ENCODE measurements around the gene RGS19. TPM values are rescaled to one million over a fixed set of nuclear protein-coding genes. Genes with fewer than 3 reads are reported as not detected.
A peak's percentile ranks its signal among the peaks of the same experiment; 100 is the strongest.

Gene RGS19
- total RNA-seq, 4 donors from 2014 or later: 4.6 to 38.8 (median 6.7) TPM

DNA sequence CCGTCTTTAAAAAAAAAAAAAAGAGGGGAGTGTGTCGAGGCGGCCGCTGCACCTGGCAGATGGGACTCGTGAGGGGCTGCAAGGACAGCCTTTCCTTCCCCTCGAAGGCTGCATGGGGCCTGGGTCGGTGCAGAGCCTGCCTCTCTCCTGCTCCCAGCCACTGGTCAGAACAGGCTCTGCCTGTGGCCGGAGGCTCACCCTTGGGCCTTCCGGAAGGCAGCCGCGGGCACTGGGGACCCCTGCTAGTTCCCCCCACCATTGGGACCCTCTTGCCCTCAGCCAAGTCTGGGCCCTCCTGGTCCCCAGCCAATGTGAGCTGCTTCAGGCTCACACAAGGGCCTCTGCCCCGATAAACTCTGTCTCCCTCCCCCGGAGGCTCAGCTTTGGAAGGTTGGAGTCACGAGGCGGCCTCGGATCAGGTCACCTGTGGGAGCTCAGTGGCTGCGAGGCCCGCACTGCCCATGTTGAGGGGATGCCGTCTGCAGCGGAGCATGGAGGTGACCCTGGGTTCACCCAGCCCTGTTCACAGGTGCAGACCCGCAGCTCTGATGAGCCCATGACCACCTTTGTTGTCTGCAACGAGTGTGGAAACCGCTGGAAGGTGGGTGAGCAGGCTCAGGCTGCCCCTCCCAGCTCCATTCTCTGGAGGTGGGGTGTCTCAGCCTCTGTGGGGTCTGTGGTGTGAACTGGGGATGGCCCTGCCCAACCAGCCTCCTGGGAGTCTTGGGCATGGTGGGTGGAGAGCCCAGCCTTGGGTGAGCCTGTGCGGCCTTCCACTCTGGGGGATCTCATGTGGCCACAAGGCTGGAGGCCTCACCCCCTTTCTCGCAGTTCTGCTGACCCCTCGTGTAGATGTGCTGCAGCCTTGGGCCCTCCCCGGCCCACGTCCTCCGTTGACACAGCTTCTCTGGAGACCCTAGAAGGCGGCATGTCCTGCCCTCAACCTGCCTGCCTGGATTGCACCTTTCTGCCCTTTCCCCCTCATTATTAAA lies 7.7 kb downstream of the RGS19 start:
- intact Hi-C loops (cut with DNase I; ENCODE audit: low total_unique reads): no loop called here
- Histone ChIP-seq H3K4me3 (no peak overlapping the region), H3K27me3 (no peaks in the 10 kb centered on the region), H3K27ac (no peak overlapping the region), H3K9me3 (no peaks in the 10 kb centered on the region), H3K36me3 (no peaks in the 10 kb centered on the region), H3K4me1 (no peaks in the 10 kb centered on the region)
- no peak for DNase-seq
- no peak for TF ChIP-seq POLR2A (IDR thresholded peaks at IDR 0.05)
- TF ChIP-seq, protein P1, sequence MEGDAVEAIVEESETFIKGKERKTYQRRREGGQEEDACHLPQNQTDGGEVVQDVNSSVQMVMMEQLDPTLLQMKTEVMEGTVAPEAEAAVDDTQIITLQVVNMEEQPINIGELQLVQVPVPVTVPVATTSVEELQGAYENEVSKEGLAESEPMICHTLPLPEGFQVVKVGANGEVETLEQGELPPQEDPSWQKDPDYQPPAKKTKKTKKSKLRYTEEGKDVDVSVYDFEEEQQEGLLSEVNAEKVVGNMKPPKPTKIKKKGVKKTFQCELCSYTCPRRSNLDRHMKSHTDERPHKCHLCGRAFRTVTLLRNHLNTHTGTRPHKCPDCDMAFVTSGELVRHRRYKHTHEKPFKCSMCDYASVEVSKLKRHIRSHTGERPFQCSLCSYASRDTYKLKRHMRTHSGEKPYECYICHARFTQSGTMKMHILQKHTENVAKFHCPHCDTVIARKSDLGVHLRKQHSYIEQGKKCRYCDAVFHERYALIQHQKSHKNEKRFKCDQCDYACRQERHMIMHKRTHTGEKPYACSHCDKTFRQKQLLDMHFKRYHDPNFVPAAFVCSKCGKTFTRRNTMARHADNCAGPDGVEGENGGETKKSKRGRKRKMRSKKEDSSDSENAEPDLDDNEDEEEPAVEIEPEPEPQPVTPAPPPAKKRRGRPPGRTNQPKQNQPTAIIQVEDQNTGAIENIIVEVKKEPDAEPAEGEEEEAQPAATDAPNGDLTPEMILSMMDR (IDR thresholded peaks at IDR 0.05): no peak

DNA sequence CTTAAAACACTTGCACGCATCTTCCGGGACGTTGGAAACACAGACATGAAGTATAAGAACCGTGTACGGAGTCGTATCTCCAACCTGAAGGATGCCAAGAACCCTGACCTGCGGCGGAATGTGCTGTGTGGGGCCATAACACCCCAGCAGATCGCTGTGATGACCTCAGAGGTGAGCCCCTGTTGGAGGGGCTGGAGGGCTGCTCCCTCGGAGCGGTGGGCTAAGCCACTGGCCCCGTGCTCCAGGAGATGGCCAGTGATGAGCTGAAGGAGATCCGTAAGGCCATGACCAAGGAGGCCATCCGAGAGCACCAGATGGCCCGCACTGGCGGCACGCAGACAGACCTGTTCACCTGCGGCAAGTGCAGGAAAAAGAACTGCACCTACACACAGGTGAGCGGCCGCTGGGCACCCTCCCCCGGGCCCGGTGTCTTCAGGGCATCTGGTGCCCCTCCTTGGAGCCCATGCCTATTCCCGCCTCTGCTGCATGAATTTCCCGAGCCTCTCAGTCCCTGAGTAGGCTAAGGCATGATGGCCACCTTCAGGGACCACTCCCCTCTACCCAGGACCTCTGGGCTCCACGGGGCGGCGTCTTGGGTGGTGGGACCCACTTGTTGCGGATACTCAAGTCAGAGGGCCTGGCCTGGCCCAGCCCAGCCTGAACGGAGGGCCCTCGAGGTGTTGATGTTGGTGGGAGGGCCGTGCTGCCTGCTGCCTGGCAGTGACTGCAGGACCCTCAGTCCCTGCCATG lies 8.9 kb downstream of the RGS19 start:
- Histone ChIP-seq H3K27me3 (no peaks in the 10 kb centered on the region), H3K4me1 (no peaks in the 10 kb centered on the region), H3K4me3 (no peak overlapping the region), H3K9me3 (no peaks in the 10 kb centered on the region), H3K36me3 (no peaks in the 10 kb centered on the region), H3K27ac (no peak overlapping the region)
- no peak for DNase-seq
- intact Hi-C loops (cut with DNase I; ENCODE audit: low total_unique reads): no loop called here
- no peak for TF ChIP-seq POLR2A (IDR thresholded peaks at IDR 0.05)
- TF ChIP-seq, protein P1 (IDR thresholded peaks at IDR 0.05): no peak

DNA sequence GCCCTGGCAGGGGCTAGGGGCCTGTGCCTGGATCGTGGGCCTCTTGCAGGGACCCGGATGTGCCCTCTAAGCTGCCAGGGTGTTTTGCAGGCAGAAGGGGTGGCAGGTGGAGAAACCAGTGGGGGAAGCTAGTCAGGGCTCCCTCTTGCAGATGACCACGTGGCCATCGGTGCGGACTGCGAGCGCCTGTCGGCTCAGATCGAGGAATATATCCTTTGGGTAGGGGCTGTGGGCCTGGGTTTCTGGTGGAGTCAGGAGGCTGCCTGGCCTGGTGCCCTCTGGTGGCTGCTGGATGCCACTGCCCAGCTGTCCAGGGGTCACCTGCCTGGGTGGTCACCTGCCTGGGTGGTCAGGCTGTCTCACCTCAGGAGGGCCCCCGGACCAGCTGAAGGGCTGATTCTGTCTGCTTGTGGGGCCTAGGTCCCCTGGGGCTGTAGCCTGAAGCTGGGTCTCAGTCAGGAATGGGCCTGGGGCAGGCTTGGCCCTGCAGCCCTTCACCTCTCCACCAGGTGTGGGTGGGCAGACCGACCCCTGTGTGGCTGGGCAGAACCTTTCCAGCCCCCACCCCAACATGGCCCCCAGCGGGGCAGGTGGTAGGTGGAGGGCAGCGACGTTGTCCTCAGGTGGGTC lies 9.6 kb downstream of the RGS19 start:
- peaks cover 0 to 3% of the 10 kb centered on the region in 2 donors for H3K4me1 ChIP-seq
- no peak for TF ChIP-seq POLR2A (IDR thresholded peaks at IDR 0.05)
- TF ChIP-seq, protein P1 (IDR thresholded peaks at IDR 0.05): peak in 3 of 4 experiments; percentile 22 to 42 (median 41)
- H3K27me3 ChIP-seq: no peaks in the 10 kb centered on the region
- no peaks in the 10 kb centered on the region for H3K36me3 ChIP-seq
- no peaks in the 10 kb centered on the region for H3K9me3 ChIP-seq
- no peak overlapping the region for H3K4me3 ChIP-seq
- intact Hi-C loops (cut with DNase I; ENCODE audit: low total_unique reads): no loop called here
- H3K27ac ChIP-seq: no peak overlapping the region
- DNase-seq: no peak

DNA sequence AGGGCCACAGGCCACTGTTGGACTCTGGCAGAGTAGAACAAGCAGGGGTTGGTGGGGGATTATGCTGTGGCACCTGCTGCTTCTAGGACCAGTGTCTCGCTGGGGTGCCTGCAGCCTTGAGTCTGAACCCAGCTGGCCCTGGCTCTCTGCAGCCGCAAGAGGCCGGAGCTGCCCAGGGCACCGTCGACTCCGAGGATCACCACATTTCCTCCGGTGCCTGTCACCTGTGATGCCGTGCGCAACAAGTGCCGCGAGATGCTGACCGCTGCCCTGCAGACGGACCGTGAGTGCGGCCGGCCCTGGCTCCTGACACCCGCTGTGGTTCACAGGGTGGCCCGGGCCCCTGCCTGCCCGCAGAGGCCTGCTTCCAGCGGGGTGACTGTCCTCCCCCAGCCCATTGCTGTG lies 10.1 kb downstream of the RGS19 start:
- intact Hi-C loops (cut with DNase I; ENCODE audit: low total_unique reads): no loop called here
- Histone ChIP-seq H3K4me1 (peaks cover 0 to 8% of the 10 kb centered on the region in 2 donors), H3K36me3 (no peaks in the 10 kb centered on the region), H3K9me3 (no peaks in the 10 kb centered on the region), H3K27ac (no peak overlapping the region), H3K27me3 (no peaks in the 10 kb centered on the region), H3K4me3 (no peak overlapping the region)
- TF ChIP-seq, protein P1 (IDR thresholded peaks at IDR 0.05): no peak
- no peak for TF ChIP-seq POLR2A (IDR thresholded peaks at IDR 0.05)
- no peak for DNase-seq
